ENCODE measurements around the gene CD2.

Gene CD2

DNA sequence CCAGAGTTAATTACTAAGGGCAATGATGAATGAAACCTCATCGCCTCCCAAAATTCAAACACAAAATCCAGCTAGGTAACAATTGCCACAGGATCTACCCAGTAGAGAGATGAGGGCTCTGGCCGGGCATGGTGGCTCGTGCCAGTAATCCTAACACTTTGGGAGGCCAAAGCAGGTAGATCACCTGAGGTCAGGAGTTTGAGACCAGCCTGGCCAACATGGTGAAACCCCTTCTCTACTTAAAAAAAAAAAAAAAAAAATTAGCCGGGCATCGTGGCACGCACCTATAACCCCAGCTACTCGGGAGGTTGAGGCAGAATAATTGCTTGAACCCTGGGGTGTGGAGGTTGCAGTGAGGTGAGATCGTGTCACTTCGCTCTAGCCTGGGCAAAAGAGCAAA lies 15.8 kb downstream of the CD2 start:
- no peak overlapping the region for H3K4me3 ChIP-seq (ENCODE audit: low read depth, low read length)
- DNase-seq (ENCODE audit: low read depth) = no peak

DNA sequence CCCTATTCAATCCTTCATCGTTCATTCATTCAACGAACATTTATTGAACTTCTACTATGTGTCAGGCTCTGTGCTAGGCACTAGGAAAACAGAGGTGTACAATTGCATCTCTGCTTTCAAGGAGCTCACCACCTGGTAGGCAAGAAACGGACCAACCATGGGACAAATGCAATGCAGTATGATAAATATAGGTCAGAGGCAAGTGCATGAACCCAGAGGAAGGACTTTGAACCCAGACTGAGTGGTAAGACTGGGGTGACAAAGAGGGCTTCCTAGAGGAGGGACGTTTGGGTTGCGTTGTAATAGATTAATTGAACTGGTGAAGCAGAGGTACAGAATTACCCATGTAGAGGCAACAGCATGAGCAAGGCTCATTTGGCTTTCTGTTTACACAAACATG lies 16.4 kb downstream of the CD2 start:
- no peak for DNase-seq (ENCODE audit: low read depth)
- no peak overlapping the region for H3K4me3 ChIP-seq (ENCODE audit: low read depth, low read length)

DNA sequence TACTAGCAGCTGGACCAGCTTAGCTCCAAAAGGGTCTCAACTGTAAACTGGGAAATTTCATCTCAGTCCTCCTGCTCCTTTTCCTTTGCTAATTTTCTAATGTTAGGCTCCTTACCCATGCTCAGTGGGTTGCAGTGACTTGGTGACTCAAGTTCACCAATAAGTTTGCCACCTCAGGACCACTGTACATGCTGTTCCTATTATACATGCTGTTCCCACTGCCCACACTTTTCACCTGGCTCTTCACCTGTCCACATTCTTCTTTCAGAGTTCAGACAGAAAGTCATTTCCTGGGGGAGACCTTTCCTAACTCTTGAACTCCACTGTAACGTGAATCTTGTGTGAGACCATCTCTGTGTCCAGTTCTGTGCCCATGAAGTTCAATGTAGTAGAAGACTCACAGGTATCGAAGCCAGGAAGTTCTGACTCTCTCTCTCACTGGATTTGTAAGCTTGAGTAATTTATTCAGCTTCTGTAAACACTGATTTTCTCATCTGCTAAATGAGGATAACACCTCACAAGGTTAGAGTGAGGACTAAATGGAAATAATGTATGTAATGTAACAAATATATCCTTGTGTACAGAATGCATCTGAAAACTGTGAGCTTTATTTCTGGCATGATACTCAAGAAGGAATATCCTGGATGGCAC lies 17.9 kb downstream of the CD2 start:
- no peak overlapping the region for H3K4me3 ChIP-seq (ENCODE audit: low read depth, low read length)
- no peak for DNase-seq (ENCODE audit: low read depth)

DNA sequence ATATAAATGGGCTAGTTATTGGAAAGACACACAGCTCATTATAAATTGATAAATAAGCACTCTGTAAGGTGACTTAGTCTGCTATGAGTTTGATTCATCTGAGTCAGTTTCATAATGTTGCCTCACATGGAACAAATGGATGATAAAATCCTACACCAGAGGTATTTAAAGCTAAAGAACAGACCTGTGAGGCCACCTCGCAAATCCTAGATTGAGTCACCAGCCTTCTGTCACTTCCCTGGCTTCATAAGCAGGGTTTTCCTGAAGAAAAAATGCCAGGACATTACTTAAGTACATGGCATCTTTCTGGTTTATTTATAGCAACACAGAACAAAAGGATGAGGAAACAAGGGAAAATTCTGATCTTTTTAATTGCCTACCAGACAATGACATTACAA lies 18.4 kb downstream of the CD2 start:
- DNase-seq (ENCODE audit: low read depth) = peak; percentile 71
- no peak overlapping the region for H3K4me3 ChIP-seq (ENCODE audit: low read depth, low read length)

DNA sequence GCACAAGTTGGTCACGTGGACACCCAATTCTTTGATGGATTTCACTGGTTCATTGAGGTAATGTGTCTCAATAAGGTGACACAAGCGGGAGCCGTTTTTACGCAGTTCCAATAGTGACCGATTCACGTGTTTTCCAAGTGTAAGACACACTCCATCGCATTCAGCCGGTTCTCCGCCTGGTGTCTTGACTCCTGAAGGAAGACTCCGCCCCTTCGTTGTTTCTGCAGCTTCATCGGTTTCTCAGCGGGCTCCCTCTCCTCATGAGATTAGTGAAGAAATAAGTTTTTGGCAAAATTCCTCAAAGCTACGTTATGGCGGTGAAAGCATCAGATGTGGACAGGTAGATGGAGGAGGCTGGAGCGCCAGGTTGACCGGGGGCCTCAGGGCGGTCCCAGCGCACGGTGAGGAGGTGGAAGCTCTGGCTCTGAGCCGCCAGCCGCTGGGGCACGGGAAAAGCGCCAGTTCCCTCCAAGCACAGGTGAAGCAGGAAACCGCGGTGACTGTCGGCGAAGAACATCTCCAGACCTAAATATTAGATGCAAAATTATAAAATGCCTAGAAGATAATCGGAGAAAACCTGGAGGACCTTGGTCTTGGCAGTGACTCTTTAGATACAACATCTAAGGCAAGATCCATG lies 21.0 kb downstream of the CD2 start:
- DNase-seq (ENCODE audit: low read depth) = no peak
- H3K4me3 ChIP-seq (ENCODE audit: low read depth, low read length) = no peak overlapping the region

DNA sequence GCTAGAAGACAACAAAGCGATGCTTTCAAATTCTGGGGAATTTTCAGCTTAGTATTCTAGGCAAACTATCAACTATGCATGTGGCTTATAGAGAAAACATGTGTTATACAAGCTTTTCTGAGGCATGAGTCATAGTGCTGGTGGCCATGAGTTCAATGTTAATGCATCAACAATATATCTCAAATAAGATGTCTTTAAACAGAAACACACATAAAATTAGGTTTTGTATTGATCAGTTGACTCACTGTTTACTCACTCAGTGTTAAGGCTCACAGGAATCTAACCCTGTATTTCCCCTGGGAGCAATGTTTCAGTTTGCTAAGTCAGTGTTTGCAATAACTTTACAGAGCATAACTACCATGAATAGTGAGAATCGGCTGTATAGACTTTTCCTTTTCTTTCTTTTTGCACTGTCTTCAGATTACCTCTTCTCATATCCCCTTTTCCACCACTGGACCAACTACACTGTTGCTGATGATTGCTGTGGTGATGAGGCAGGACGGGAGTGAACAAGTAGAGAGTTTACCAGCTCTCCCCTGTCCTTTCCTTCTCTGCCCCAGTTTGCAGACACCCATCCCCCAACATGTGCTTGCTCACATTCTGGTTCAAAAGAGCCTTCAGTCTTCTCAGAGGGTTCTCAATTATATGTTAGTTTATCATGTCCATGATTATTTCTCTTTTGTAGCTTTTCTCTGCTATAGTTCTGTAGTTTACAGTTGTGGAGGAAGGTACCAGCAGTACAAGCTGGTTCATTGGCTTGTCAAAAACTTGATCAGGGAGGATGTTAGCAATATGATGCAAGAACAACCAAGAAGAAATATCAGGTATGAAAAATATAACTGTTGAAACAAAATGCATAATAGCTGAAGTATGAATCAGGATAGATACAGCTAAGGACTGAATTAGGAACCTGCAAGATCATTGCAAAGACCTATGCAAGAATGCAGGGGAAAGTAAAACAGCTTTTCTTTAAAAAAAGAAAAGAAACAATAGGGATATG lies 23.9 kb downstream of the CD2 start:
- no peak overlapping the region for H3K4me3 ChIP-seq (ENCODE audit: low read depth, low read length)
- peak; percentile 87 for DNase-seq (ENCODE audit: low read depth)

DNA sequence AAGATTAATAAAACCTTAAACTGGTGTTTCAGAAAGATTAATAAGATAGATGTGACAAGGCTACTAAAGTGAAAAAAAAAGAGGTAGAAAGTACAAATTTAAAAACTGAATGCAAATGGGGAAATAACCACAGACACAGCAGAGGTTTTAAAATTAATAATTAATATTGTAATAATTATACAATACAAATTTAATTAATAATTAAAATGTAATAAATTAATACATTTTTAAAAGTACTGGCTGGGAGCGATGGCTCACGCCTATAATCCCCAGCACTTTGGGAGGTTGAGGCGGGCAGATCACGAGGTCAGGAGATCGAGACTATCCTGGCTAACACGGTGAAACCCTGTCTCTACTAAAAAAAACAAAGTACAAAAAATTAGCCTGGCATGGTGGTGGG lies 26.8 kb downstream of the CD2 start:
- no peak overlapping the region for H3K4me3 ChIP-seq (ENCODE audit: low read depth, low read length)

DNA sequence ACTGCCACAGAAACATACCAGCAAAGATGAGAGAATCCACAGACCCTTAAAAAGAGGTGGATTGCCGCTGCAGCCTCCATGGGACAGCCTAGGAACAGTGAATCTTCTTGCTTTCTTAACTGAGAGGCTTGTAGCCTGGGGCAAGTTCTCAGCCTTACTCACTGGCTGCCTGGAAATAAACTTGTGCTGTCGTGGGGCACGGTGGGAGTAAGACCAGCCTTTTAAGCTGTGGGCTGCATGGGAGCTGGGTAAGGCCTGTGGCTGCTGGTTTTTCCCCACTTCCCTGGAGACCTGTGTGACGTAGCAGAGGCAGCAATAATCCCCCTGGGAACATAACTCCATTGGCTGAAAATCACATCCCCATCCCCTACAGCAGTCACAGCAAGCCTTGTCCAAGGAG lies 30.8 kb downstream of the CD2 start:
- no peak for DNase-seq (ENCODE audit: low read depth)
- no peak overlapping the region for H3K4me3 ChIP-seq (ENCODE audit: low read depth, low read length)

More for the DNA sequence above, 26.8 kb downstream of the CD2 start:
- no peak for DNase-seq (ENCODE audit: low read depth)

DNA sequence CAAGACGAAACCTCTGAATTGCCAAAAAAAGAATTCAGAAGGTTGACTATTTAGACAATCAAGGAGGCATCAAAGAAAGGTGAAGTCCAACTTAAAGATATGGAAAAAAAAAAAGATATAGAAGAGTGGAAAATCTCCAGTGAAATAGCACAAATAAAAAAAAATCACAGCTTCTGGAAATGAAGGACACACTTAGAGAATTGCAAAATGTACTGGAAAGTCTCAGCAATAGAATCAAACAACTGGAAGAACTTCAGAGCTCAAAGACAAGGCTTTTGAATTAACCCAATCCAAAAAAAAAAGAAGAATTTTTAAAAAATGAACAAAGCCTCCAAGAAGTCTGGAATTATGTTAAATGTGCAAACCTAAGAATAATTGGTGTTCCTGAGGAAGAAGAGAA lies 31.8 kb downstream of the CD2 start:
- H3K4me3 ChIP-seq (ENCODE audit: low read depth, low read length) = no peak overlapping the region
- no peak for DNase-seq (ENCODE audit: low read depth)

DNA sequence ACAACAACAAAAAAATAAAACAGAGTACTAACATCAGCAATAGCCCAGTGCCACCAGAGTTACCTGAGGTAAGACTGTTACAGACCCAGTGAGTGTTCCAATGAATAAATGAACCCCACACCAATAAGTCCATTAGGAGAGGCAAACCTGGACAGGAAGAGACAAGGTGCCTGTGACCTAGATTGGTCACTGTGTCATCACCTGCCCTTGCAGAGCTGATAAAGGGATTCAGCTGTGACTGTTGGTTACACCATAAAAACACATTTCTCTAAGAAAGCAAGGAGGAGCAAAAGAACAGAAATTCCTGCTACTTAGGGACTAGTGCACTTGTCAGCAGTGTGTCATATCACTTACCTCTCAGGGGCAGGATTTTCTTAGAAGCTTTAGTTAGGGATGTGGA lies 37.5 kb downstream of the CD2 start:
- H3K4me3 ChIP-seq (ENCODE audit: low read depth, low read length) = no peak overlapping the region
- no peak for DNase-seq (ENCODE audit: low read depth)

DNA sequence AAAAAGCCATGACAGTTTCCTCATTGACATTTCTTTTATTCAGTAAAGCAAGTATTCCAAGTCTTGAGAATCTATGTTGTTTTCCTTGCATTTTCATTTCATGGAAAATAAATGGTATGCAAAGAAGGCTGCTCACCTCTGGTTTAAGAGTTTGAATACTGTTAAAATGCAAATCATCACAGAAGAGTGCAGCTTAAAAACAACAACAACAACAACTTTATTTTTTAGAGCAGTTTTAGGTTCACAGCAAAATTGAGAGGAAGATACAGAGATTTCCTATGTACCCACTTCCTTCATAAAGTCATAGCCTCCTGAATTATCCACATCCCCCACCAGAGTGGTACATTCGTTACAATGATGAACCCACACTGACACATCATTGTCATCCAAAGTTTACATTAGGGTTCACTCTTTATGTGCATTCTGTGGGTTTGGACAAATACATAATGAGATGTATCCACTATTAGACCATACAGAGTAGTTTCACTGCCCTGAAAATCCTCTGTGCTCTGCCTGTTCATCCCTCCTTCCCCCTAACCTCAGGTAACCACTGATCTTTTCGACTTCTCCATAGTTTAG lies 39.2 kb downstream of the CD2 start:
- H3K4me3 ChIP-seq (ENCODE audit: low read depth, low read length) = no peak overlapping the region
- DNase-seq (ENCODE audit: low read depth) = no peak

DNA sequence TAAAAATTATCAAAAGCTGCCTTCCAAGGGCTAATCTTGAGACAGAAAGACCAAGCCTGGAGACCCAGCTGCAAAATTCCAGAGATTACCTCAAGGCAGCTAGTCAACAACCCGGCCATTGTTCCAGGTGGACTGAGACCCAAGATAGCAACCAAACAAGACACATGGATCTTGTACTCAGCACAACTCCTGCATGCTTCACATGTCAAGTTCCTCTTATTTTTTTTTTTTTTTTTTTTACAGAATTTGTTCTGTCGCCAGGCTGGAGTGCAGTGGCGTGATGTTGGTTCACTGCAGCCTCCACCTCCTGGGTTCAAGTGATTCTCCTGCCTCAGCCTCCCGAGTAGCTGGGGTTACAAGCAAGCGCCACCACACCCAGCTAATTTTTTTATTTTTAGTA lies 40.1 kb downstream of the CD2 start:
- no peak overlapping the region for H3K4me3 ChIP-seq (ENCODE audit: low read depth, low read length)
- no peak for DNase-seq (ENCODE audit: low read depth)

DNA sequence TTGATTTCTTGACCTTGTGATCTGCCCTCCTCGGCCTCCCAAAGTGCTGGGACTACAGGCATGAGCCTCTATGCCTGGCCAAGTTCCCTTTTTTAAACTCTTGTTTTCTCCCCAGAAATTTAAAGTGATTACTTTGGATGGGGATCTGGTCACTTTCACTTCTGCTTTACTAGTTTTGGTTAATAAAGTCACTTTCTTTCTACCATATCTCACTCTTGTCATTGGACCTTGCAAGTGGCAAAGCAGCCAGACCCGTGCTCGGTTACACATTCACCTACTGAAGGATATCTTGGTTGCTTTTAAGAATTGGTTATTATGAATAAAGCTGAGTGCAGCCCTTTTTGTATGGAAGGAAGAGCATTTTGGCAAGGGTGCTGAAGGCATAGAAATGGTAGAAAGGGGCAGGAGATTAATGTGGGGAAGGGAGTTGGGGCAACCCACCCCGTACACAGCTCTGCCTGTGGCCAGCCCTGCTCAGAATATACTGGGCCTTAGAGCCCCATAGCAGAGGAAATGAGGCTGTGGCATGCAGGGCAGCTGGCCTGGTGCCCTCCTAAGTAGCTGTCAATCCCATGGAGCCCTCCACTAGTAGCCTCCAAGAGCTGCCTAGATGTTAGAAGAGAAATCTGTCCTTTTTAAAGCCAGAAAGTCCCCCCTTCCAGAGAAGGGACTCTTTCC lies 40.7 kb downstream of the CD2 start:
- H3K4me3 ChIP-seq (ENCODE audit: low read depth, low read length) = no peak overlapping the region
- no peak for DNase-seq (ENCODE audit: low read depth)

DNA sequence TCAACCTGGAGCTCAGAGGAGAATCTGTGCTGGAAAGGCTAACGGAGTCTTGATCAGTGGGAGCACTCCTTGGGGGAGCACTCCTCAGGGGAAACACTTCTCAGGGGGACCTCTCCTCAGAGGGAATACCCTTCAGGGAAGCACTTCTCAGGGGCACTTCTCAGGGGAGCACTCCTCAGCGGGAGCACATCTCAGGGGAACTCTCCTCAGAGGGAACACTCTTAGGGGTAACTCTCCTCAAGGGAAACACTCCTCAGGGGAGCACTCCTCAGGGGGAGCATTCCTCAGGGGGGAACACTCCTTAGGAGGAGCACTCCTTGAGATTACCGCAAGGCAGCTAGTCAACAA lies 41.2 kb downstream of the CD2 start:
- DNase-seq (ENCODE audit: low read depth) = no peak
- H3K4me3 ChIP-seq (ENCODE audit: low read depth, low read length) = no peak overlapping the region

DNA sequence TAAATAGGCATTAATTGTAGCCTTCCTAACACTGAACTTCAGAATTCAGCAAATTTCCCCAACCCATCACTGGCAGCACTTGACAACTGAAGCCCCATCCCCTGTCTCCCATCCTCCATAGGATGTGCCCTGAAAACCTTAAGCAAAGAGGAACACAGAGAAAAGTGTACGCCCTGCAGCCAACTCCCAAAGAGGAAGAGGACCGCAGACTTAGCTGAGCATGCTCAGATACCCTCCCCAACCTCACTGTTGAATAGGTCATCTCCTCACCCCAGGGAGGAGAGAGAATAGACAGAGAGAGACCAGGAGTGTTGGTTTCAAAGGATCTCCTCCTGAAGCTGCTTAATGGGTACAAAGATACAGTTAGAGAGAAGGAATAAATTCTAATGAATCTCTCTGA lies 50.5 kb downstream of the CD2 start:
- no peak for DNase-seq (ENCODE audit: low read depth)
- H3K4me3 ChIP-seq (ENCODE audit: low read depth, low read length) = no peak overlapping the region

DNA sequence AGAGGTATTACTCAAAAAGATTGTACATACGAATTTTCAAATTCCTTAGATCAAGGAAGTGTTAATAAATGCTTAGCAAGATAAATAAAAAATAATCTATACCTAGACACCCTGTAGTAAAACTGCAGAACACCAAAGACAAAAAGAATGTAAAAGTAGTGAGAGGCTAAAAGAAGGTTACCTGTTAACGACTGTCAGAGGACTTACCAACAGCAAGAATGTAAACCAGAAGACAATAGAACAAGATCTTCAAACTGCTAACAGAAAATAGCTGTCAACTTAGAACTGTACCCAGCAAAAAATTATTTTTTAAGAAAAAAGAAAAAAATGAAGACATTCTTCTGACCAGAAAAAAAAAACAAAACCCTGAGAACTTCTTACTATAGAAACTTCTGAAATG lies 51.2 kb downstream of the CD2 start:
- no peak overlapping the region for H3K4me3 ChIP-seq (ENCODE audit: low read depth, low read length)

DNA sequence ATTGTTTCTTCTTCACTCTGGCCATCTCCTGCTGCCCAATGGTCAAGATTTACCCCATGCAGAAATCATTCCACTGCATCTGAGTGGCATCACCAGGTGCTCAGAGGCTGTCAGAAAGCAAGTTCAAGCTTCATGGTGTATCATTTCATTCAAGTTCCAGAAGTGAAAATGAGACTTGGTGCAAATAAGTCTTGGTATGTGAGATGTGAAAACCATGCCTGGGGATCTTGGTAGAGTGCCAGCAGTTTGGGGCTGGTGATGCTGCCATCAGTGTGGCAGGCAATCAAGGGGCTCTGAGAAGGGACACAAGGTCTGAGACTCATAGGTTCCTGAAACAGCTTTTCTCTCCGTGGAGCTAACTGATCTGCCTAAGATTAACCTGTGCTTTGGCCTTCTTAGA lies 52.0 kb downstream of the CD2 start:
- H3K4me3 ChIP-seq (ENCODE audit: low read depth, low read length) = no peak overlapping the region
- no peak for DNase-seq (ENCODE audit: low read depth)

More for the DNA sequence above, 51.2 kb downstream of the CD2 start:
- no peak for DNase-seq (ENCODE audit: low read depth)

DNA sequence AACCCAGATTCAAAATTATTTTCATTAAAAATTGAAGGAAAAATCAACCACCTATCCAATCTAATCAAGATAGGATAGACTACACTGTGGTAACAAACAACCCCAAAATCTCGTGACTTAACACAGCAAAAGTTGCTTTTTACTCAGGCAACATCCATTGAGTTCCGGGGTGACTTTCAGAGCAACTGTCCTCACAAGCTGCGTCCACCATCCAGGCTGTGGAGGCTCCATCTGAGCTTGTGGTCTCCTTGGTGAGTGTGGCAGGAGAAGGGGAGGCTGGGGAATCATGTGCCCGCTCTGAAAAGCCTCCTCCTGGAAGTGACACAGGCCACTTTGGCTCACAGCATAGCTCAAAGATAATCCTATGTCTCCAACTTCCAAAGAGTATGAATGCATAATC lies 52.4 kb downstream of the CD2 start:
- no peak for DNase-seq (ENCODE audit: low read depth)
- no peak overlapping the region for H3K4me3 ChIP-seq (ENCODE audit: low read depth, low read length)

DNA sequence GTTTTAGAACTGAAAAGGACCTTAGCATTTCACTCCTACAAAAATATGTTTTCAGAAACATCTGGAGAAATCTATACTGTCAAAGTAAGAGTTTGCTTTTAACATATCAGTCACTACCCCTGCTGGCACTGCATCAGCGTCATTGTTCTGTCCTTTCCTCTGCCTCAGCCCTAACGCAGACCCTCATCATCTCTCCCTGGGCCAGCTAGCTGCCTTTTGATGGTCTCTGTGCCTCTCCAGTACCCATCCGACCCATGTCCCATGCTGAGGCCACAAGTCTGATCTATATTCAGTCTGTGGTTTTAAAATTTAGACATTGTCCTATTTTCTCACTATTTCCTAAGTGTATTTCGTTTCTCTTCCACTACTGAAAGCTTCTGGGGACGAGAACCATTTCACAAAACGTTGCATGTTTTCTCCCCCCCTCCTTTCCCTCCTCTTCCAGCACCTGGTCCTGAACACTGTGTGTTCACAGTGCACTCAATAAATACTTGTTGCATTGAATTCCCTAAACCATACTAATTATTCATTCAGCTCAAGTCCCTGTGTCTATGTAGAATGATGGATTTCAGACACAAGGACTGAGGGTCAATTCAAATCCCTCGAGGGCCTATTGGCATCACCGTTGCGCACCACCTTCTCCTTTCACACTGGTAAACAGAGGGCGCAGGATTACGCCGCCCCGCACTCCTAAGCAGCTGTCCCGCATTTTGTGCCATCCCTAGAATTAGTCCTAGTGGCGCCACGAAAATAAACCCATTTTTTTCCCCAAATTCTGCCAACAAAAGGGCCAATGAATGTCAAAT lies 53.4 kb downstream of the CD2 start:
- no peak for DNase-seq (ENCODE audit: low read depth)
- H3K4me3 ChIP-seq (ENCODE audit: low read depth, low read length) = no peak overlapping the region

All from skeletal muscle cell (primary cell).